ENCODE data around the gene HPDL.

The HPDL gene

GRCh38 chr1:45351508-45351907 lies 24.8 kb downstream of the HPDL start:
- no peak for DNase-seq (ENCODE audit: low read depth)

DNA sequence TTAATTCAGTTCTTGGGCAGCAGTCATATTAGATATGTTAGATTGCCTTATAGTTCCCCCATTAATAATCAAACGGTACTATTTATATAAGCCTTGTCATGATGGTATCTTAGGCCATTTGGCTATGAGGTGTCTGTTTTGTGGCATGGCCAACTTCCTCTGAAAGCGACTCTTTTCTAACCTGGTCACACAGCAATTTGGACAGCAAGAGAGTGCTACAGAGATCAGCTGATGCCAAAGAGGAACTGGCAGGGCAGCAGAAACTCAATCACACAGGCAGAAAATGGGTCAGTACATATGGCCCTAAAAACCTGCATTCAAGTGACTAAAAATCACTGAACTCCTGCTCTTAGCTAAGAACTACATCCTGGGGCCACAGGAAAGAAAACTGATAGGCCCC lies 27.0 kb downstream of the HPDL start:
- no peak for DNase-seq (ENCODE audit: low read depth)

DNA sequence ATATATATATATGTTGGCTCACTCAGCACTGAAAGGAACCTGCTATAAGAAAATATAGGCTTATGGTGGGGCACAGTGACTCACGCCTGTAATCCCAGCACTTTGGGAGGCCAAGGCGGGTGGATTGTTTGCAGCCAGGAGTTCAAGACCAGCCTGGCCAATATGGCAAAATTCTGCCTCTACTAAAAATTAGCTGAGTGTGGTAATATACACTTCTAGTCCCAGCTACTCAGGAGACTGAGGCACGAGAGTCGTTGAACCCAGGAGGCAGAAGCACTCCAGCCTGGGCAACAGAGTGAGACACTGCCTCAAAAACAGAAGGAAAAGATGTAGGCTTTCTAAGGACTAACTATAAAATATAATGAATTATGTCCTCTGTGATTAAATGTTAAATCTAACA lies 28.1 kb downstream of the HPDL start:
- no peak for DNase-seq (ENCODE audit: low read depth)

DNA sequence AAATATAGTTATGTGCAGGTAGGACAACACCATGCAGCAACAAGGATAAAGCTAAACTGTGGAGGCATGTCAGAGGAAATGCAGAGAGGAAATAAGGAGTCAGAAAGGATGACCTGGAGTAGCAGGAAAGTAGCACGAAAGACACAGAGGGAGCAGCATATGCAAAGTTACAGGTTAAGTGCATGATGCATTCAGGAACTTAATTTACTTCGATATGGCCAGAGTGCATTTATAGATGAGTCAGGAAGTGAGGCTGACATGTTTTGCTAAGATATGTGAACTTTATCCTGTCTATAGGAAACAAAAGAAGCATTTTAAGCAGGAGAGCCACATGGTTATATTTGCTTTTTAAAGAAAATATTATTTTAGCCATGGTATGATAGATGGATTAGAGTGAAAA lies 29.0 kb downstream of the HPDL start:
- no peak for DNase-seq (ENCODE audit: low read depth)

- no peak for DNase-seq (ENCODE audit: low read depth)
Measured at GRCh38 chr1:45356186-45356585, 29.5 kb downstream of the HPDL start.

DNA sequence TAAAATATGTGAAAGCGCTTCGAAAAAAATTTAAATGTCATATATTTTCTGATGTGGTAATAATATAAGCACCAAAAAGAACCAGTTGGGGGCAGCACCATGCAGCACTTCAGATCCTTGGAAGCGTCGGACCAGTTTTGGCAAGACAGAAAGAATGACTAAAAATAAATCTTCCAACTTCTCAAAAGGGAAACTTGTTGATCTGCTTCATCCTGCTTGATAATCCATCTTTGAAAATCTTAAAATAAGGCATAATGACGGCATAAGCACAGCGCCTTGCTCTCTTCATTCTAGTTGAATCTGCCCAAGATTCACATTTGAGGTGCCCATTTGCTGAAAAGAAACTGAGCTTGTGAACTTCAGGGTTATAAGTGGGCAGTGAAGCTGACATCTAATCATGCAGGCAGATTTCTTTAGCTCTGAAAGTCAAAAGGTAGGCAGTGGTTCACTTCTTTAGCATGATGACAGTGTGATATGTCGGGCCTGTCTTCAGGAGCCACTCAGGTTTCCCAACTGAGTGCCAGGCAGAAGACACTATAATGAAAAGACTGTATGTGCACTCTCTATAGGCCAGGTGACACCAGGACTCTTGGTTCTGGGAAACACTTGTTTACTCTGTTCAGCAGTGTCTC lies 33.3 kb downstream of the HPDL start:
- peak; percentile 65 for DNase-seq (ENCODE audit: low read depth)

DNA sequence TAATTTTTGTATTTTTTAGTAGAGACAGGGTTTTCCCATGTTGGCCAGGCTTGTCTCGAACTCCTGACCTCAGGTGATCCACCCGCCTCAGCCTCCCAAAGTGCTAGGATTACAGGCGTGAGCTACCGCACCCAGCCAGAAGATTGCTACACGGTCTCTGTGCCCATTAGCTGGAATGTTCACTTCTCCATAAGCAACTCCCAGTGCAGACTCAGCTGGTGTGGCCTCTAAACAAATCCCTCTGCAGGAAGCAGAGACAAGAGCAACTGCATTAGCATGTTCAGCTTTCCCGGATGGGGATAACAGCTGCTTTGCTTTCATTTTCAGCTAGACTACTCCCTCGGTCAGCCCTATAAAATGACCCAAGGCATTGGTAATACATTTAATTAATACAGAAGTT lies 34.3 kb downstream of the HPDL start:
- DNase-seq (ENCODE audit: low read depth): peak; percentile 87

- no peak for DNase-seq (ENCODE audit: low read depth)
Measured at GRCh38 chr1:45364294-45364693, 37.6 kb downstream of the HPDL start.

- no peak for DNase-seq (ENCODE audit: low read depth)
Measured at GRCh38 chr1:45365051-45365450, 38.4 kb downstream of the HPDL start.

GRCh38 chr1:45370575-45370974 lies 43.9 kb downstream of the HPDL start:
- DNase-seq (ENCODE audit: low read depth): no peak

DNA sequence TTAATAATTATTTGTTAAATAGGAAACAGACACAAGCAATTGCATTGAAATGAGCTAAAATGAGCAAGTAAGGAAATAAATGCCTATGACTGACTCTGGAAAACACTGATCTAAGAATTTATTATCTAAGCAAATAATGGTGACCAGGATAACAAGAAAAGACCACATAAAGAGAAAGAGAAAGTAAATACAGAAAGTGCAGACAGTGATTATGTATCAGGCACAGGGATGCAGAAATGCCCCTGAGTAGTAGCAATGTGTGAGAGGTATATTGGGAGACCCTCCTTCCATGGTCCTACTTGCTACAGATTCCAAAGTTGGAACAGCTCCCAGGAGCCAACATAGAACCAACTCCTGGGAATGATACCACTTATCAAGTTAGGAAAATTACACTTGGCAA lies 46.9 kb downstream of the HPDL start:
- DNase-seq (ENCODE audit: low read depth): no peak

- no peak for DNase-seq (ENCODE audit: low read depth)
Measured at GRCh38 chr1:45375104-45376090, 48.7 kb downstream of the HPDL start.

GRCh38 chr1:45378184-45378583 lies 51.5 kb downstream of the HPDL start:
- no peak for DNase-seq (ENCODE audit: low read depth)

Measured in amniotic epithelial cell (primary cell).